MM.1S (cell line): ENCODE data around the gene CYSLTR2.

Experiments used
- DNase-seq: peaks from one replicate; pipeline ENCODE4 v3.0.0-alpha.2; 2015
- H2AFZ ChIP-seq: fragments of 300-600 bp; sonication (generic); 2 replicates; pipeline ENCODE4 v1.6.0; 2016; ENCODE audit warnings: antibody characterized with exemption, low read length
- H3F3A ChIP-seq: fragments of 300-600 bp; sonication (generic); 2 replicates; pipeline ENCODE4 v1.6.1; 2016; ENCODE audit warnings: mild to moderate bottlenecking, antibody characterized with exemption, low read length, moderate library complexity, mixed read lengths; ENCODE audit not compliant: insufficient read depth
- H3K27ac ChIP-seq: fragments of 300-600 bp; sonication (generic); 2 replicates; pipeline ENCODE4 v1.5.1; 2016; ENCODE audit warnings: mild to moderate bottlenecking, low read length
- H3K27me3 ChIP-seq: fragments of 300-600 bp; sonication (generic); replicated peaks from 2 replicates; pipeline ENCODE4 v1.6.0; 2016; ENCODE audit warnings: low read length; ENCODE audit not compliant: insufficient read depth
- H3K36me3 ChIP-seq: fragments of 300-600 bp; sonication (generic); replicated peaks from 2 replicates; pipeline ENCODE4 v1.6.1; 2016; ENCODE audit warnings: mild to moderate bottlenecking, low read length, mixed read lengths; ENCODE audit not compliant: insufficient read depth
- H3K4me1 ChIP-seq: fragments of 300-600 bp; sonication (generic); 2 replicates; pipeline ENCODE4 v1.6.1; 2016; ENCODE audit warnings: low read length, mixed read lengths
- H3K4me2 ChIP-seq: fragments of 300-600 bp; sonication (generic); 2 replicates; pipeline ENCODE4 v1.6.0; 2016; ENCODE audit warnings: low read depth, low read length
- H3K4me3 ChIP-seq: fragments of 300-600 bp; sonication (generic); 2 replicates; pipeline ENCODE4 v1.5.1; 2016; ENCODE audit warnings: low read length, mixed read lengths
- H3K79me2 ChIP-seq: fragments of 300-600 bp; sonication (generic); 2 replicates; pipeline ENCODE4 v1.6.1; 2016; ENCODE audit warnings: mixed run types, low read length, mixed read lengths
- H3K9ac ChIP-seq: fragments of 300-600 bp; sonication (generic); 2 replicates; pipeline ENCODE4 v1.6.1; 2016; ENCODE audit warnings: low read length, mixed read lengths
- H3K9me2 ChIP-seq: fragments of 300-600 bp; sonication (generic); replicated peaks from 2 replicates; pipeline ENCODE4 v1.6.1; 2016; ENCODE audit warnings: mild to moderate bottlenecking, low read length, mixed read lengths; ENCODE audit not compliant: insufficient read depth
- H3K9me3 ChIP-seq: fragments of 300-600 bp; sonication (generic); replicated peaks from 2 replicates; pipeline ENCODE4 v1.6.1; 2016; ENCODE audit warnings: mild to moderate bottlenecking, low read length, mixed read lengths; ENCODE audit not compliant: insufficient read depth
- H4K20me1 ChIP-seq: fragments of 300-600 bp; sonication (generic); 2 replicates; pipeline ENCODE4 v1.6.1; 2016; ENCODE audit warnings: mild to moderate bottlenecking, low read length, moderate library complexity, mixed read lengths; ENCODE audit not compliant: insufficient read depth
- EZH2 ChIP-seq: fragments of 300-600 bp; sonication (generic); optimal IDR thresholded peaks from 2 replicates; pipeline ENCODE3; 2017; ENCODE audit warnings: low read depth, mild to moderate bottlenecking, antibody characterized with exemption, low read length, mixed read lengths
- EZH2phosphoT487 ChIP-seq: fragments of 300-600 bp; sonication (generic); IDR thresholded peaks from 2 replicates; pipeline ENCODE4 v1.6.1; 2018; ENCODE audit warnings: antibody characterized with exemption, low read length
- TF ChIP-seq, protein P1 (sequence below): fragments of 300-600 bp; sonication (generic); IDR thresholded peaks from 2 replicates; pipeline ENCODE4 v1.5.1; 2016; ENCODE audit warnings: antibody characterized with exemption, low read length, mixed read lengths

Gene CYSLTR2

DNA sequence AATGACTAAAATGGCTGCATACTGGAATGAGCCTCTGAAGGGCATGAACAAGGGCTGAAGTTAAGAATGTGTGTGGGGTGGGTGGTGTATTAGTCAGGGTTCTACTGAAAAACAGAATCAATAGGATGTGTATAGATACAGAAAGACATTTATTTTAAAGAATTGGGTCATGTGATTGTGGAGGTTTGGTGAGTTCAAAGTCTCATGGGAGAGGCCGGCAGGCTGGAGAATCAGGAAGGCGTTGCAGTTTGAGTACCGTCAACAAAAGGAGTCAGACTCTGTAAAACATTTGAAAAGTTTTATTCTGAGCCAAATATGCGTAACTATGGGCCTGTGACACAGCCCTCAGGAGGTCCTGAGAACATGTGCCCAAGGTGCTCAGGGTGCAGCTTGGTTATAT lies 24.5 kb upstream of the CYSLTR2 start:
- no peak overlapping the region for H3K27ac ChIP-seq
- no peak overlapping the region for H3K4me2 ChIP-seq
- H3K4me1 ChIP-seq: no peaks in the 10 kb centered on the region
- H3K36me3 ChIP-seq: no peaks in the 10 kb centered on the region
- H3K9me2 ChIP-seq: no peaks in the 10 kb centered on the region
- H3K4me3 ChIP-seq: no peak overlapping the region
- no peaks in the 10 kb centered on the region for H4K20me1 ChIP-seq
- no peak overlapping the region for H2AFZ ChIP-seq
- no peak for TF ChIP-seq EZH2
- TF ChIP-seq EZH2phosphoT487: no peak
- TF ChIP-seq, protein P1, sequence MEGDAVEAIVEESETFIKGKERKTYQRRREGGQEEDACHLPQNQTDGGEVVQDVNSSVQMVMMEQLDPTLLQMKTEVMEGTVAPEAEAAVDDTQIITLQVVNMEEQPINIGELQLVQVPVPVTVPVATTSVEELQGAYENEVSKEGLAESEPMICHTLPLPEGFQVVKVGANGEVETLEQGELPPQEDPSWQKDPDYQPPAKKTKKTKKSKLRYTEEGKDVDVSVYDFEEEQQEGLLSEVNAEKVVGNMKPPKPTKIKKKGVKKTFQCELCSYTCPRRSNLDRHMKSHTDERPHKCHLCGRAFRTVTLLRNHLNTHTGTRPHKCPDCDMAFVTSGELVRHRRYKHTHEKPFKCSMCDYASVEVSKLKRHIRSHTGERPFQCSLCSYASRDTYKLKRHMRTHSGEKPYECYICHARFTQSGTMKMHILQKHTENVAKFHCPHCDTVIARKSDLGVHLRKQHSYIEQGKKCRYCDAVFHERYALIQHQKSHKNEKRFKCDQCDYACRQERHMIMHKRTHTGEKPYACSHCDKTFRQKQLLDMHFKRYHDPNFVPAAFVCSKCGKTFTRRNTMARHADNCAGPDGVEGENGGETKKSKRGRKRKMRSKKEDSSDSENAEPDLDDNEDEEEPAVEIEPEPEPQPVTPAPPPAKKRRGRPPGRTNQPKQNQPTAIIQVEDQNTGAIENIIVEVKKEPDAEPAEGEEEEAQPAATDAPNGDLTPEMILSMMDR: no peak
- H3F3A ChIP-seq: no peaks in the 10 kb centered on the region
- no peaks in the 10 kb centered on the region for H3K79me2 ChIP-seq
- H3K27me3 ChIP-seq: no peaks in the 10 kb centered on the region
- H3K9ac ChIP-seq: no peak overlapping the region
- no peaks in the 10 kb centered on the region for H3K9me3 ChIP-seq
- DNase-seq: no peak

DNA sequence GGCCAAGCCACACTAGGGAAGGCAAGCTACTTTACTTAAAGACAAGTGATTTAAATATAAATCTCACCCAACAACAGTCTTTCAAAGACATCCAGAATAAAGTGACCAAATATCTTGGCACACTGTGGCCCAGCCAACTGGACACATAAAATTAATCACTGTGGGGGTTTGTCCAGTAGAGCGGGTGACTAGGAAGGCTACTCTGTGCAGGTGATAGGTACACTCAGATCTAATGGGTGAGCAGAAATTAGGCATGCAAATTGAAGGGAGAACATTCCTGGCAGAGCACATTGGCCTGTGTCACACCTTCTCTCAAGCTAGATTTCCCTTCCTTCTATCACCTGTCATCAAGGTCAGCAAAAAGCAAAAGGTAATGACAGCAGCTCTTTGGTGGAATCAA lies 23.4 kb upstream of the CYSLTR2 start:
- Histone ChIP-seq H2AFZ (no peak overlapping the region), H3K9ac (no peak overlapping the region), H3K27me3 (no peaks in the 10 kb centered on the region)

DNA sequence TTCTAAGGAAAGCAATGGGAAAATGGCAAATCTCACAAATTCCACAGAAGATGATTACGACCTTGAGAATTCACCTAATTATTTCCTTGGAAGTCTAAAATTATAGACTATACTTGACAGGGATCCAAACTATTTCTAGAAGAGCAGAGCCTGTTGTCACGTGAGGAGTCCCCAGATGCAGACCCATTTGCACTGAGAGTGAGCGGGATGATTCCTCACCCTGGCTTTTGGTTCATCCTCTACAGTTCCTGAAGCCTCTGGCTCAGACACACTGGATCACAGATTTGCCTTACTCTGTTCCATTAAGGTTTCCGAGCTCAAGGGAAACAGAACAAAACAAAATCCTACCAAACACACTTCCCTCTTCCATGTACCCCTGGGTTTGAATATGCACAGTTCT lies 23.0 kb upstream of the CYSLTR2 start:
- Histone ChIP-seq H3K9me2 (no peaks in the 10 kb centered on the region), H3K9ac (no peak overlapping the region), H4K20me1 (no peaks in the 10 kb centered on the region), H3K4me3 (no peak overlapping the region), H2AFZ (no peak overlapping the region), H3K4me1 (peaks cover 6% of the 10 kb centered on the region; the same call in 1 of the 2 replicates), H3K27ac (no peak overlapping the region), H3K79me2 (no peaks in the 10 kb centered on the region), H3K9me3 (no peaks in the 10 kb centered on the region), H3K27me3 (no peaks in the 10 kb centered on the region), H3K36me3 (no peaks in the 10 kb centered on the region), H3F3A (no peaks in the 10 kb centered on the region), H3K4me2 (no peak overlapping the region)
- TF ChIP-seq EZH2: no peak
- no peak for TF ChIP-seq EZH2phosphoT487
- TF ChIP-seq, protein P1: no peak
- DNase-seq: no peak

More for the DNA sequence above, 23.4 kb upstream of the CYSLTR2 start:
- H3K27ac ChIP-seq: no peak overlapping the region
- H3K4me2 ChIP-seq: no peak overlapping the region
- no peak for DNase-seq
- H3K79me2 ChIP-seq: no peaks in the 10 kb centered on the region
- H3K36me3 ChIP-seq: no peaks in the 10 kb centered on the region
- no peaks in the 10 kb centered on the region for H4K20me1 ChIP-seq
- TF ChIP-seq EZH2: no peak
- H3K9me2 ChIP-seq: no peaks in the 10 kb centered on the region
- H3K4me3 ChIP-seq: no peak overlapping the region
- no peaks in the 10 kb centered on the region for H3K9me3 ChIP-seq
- H3K4me1 ChIP-seq: peaks cover 6% of the 10 kb centered on the region; the same call in 1 of the 2 replicates
- H3F3A ChIP-seq: no peaks in the 10 kb centered on the region

DNA sequence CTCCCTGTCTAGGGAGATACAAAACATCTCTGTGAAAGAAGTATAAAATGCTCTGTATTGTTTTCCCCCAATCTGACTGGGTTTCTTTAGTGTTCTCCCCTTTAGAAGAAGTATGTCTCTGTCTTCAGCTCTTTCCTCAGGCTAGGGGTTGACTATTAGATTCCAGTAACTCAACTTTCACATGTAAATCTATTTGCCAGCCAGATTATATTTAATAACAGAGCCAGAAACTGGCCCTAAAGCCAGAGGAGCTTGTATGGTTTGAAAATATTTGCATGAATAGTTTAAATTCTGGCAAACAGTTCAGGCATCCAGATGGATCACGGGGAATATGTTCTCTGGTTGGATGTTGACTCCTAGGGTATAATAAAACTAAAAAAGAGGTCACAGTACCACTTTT lies 22.3 kb upstream of the CYSLTR2 start:
- no peaks in the 10 kb centered on the region for H3K79me2 ChIP-seq
- peaks cover 11% of the 10 kb centered on the region for H3K4me1 ChIP-seq
- no peak for TF ChIP-seq EZH2
- TF ChIP-seq EZH2phosphoT487: no peak
- TF ChIP-seq, protein P1: no peak
- H3K9me3 ChIP-seq: no peaks in the 10 kb centered on the region
- no peaks in the 10 kb centered on the region for H3K9me2 ChIP-seq
- no peak overlapping the region for H2AFZ ChIP-seq
- H3K36me3 ChIP-seq: no peaks in the 10 kb centered on the region
- DNase-seq: no peak
- no peak overlapping the region for H3K4me3 ChIP-seq
- no peak overlapping the region for H3K27ac ChIP-seq
- H4K20me1 ChIP-seq: no peaks in the 10 kb centered on the region
- H3K4me2 ChIP-seq: no peak overlapping the region
- no peaks in the 10 kb centered on the region for H3K27me3 ChIP-seq
- H3K9ac ChIP-seq: no peak overlapping the region
- peaks cover 5% of the 10 kb centered on the region; the same call in 1 of the 2 replicates for H3F3A ChIP-seq
